ENCODE measurements around the gene CUX1. TPM values are rescaled to one million over a fixed set of nuclear protein-coding genes. Genes with fewer than 3 reads are reported as not detected.

CUX1 gene
- total and polyA plus RNA-seq, 10 of the 15 experiments (the other 5 are each of a cell fraction or from before 2014, with no cell fraction given) = 6.1 to 48.6 (median 25.9) TPM

DNA sequence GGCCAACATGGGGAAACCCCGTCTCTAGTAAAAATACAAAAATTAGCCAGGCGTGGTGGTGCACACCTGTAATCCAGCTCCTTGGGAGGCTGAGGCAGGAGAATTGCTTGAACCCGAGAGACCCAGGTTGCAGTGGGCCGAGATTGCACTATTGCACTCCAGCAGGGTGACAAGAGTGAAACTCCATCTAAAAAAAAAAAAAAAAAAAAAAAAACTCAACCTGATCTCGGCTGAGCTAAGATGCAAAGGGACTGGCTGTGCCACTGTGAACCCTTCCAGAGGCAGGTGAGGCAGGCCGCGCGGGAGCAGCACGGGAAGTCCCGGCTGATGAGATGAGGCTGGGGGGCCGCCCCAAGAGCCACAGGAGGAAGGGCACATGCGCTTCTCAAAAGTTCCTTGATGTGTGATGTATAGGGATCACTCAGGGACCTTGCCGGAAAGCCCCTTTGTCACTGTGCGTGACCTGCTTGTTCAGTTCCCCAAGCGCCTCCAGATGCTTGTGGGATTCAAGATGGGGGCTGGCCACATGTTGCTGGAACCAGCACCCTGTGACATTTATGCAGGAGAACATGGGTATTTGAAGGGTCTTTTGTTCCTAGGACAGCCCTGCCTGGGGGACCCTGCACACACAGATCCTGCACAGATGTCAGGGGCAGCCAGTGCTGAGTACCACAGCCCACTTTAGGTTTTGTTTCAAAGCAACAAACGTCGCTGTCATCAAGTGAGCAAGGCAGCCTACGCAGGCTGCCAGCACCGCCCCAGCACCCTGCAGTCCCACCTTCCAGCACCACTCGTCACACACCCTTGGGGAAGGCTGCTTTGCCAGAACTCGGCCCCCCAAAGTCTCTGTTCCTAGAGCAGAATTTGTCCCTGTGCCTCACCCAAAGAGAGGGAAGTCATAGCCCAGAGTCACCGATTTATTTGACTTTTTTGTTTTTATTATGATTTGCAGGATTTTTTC lies 394.4 kb downstream of the CUX1 start (continued):
- TF ChIP-seq, protein P1, sequence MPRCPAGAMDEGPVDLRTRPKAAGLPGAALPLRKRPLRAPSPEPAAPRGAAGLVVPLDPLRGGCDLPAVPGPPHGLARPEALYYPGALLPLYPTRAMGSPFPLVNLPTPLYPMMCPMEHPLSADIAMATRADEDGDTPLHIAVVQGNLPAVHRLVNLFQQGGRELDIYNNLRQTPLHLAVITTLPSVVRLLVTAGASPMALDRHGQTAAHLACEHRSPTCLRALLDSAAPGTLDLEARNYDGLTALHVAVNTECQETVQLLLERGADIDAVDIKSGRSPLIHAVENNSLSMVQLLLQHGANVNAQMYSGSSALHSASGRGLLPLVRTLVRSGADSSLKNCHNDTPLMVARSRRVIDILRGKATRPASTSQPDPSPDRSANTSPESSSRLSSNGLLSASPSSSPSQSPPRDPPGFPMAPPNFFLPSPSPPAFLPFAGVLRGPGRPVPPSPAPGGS (IDR thresholded peaks at IDR 0.05; ENCODE audit: borderline replicate concordance, insufficient read depth, low read depth, low read length, poor library complexity, severe bottlenecking) = peak; percentile 59
- TF ChIP-seq EGR1 (IDR thresholded peaks at IDR 0.05; ENCODE audit: borderline replicate concordance in 1 of 2, low read depth in 2 of 2, low read length in 2 of 2) = no peak
- TF ChIP-seq HDAC2 (IDR thresholded peaks at IDR 0.05) = no peak
- TF ChIP-seq YY1 (IDR thresholded peaks at IDR 0.05; ENCODE audit: low read depth, low read length) = peak; percentile 93
- TF ChIP-seq NBN (IDR thresholded peaks at IDR 0.05) = peak; percentile 66; the same call in 1 of the 2 replicates
- TF ChIP-seq, protein P2, sequence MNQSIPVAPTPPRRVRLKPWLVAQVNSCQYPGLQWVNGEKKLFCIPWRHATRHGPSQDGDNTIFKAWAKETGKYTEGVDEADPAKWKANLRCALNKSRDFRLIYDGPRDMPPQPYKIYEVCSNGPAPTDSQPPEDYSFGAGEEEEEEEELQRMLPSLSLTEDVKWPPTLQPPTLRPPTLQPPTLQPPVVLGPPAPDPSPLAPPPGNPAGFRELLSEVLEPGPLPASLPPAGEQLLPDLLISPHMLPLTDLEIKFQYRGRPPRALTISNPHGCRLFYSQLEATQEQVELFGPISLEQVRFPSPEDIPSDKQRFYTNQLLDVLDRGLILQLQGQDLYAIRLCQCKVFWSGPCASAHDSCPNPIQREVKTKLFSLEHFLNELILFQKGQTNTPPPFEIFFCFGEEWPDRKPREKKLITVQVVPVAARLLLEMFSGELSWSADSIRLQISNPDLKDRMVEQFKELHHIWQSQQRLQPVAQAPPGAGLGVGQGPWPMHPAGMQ (IDR thresholded peaks at IDR 0.05; ENCODE audit: borderline replicate concordance) = no peak
- peak; percentile 52; the same call in 1 of the 2 replicates for TF ChIP-seq CBX5 (IDR thresholded peaks at IDR 0.05; ENCODE audit: low read depth)
- no peak for TF ChIP-seq KLF5 (IDR thresholded peaks at IDR 0.05; ENCODE audit: partially characterized antibody)
- TF ChIP-seq IKZF2 (IDR thresholded peaks at IDR 0.05) = peak; percentile 87 to 91; a peak in 3 of 4 replicates
- TF ChIP-seq, protein P3, sequence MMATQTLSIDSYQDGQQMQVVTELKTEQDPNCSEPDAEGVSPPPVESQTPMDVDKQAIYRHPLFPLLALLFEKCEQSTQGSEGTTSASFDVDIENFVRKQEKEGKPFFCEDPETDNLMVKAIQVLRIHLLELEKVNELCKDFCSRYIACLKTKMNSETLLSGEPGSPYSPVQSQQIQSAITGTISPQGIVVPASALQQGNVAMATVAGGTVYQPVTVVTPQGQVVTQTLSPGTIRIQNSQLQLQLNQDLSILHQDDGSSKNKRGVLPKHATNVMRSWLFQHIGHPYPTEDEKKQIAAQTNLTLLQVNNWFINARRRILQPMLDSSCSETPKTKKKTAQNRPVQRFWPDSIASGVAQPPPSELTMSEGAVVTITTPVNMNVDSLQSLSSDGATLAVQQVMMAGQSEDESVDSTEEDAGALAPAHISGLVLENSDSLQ (IDR thresholded peaks at IDR 0.05) = peak; percentile 32
- peak; percentile 87 for TF ChIP-seq PAX5 (IDR thresholded peaks at IDR 0.05; ENCODE audit: borderline replicate concordance, low read depth, low read length)
- no peak for TF ChIP-seq KDM1A (IDR thresholded peaks at IDR 0.05; ENCODE audit: borderline replicate concordance)
- no peak for TF ChIP-seq RFX5 (IDR thresholded peaks at IDR 0.05; ENCODE audit: low read depth, low read length)
- TF ChIP-seq SMARCA5 (IDR thresholded peaks at IDR 0.05) = 0 out of 2 replicates have a peak, but pooled peaks have one; percentile 12
- TF ChIP-seq NR2F1 (conservative IDR thresholded peaks at IDR 0.05) = peak; percentile 68
- TF ChIP-seq, protein P4, sequence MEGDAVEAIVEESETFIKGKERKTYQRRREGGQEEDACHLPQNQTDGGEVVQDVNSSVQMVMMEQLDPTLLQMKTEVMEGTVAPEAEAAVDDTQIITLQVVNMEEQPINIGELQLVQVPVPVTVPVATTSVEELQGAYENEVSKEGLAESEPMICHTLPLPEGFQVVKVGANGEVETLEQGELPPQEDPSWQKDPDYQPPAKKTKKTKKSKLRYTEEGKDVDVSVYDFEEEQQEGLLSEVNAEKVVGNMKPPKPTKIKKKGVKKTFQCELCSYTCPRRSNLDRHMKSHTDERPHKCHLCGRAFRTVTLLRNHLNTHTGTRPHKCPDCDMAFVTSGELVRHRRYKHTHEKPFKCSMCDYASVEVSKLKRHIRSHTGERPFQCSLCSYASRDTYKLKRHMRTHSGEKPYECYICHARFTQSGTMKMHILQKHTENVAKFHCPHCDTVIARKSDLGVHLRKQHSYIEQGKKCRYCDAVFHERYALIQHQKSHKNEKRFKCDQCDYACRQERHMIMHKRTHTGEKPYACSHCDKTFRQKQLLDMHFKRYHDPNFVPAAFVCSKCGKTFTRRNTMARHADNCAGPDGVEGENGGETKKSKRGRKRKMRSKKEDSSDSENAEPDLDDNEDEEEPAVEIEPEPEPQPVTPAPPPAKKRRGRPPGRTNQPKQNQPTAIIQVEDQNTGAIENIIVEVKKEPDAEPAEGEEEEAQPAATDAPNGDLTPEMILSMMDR (IDR thresholded peaks at IDR 0.05 in 2 of 3, conservative IDR thresholded peaks at IDR 0.05 in 1 of 3; ENCODE audit: control insufficient read depth in 2 of 3, extremely low read depth in 1 of 3, insufficient read depth in 1 of 3, low read depth in 3 of 3, low read length in 3 of 3) = no peak
- TF ChIP-seq SIX5 (IDR thresholded peaks at IDR 0.05; ENCODE audit: low read depth, low read length, severe bottlenecking) = no peak
- TF ChIP-seq ZNF274 (IDR thresholded peaks at IDR 0.05; ENCODE audit: insufficient read depth, insufficient read length) = no peak
- TF ChIP-seq, protein P5, sequence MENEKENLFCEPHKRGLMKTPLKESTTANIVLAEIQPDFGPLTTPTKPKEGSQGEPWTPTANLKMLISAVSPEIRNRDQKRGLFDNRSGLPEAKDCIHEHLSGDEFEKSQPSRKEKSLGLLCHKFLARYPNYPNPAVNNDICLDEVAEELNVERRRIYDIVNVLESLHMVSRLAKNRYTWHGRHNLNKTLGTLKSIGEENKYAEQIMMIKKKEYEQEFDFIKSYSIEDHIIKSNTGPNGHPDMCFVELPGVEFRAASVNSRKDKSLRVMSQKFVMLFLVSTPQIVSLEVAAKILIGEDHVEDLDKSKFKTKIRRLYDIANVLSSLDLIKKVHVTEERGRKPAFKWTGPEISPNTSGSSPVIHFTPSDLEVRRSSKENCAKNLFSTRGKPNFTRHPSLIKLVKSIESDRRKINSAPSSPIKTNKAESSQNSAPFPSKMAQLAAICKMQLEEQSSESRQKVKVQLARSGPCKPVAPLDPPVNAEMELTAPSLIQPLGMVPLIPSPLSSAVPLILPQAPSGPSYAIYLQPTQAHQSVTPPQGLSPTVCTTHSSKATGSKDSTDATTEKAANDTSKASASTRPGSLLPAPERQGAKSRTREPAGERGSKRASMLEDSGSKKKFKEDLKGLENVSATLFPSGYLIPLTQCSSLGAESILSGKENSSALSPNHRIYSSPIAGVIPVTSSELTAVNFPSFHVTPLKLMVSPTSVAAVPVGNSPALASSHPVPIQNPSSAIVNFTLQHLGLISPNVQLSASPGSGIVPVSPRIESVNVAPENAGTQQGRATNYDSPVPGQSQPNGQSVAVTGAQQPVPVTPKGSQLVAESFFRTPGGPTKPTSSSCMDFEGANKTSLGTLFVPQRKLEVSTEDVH (IDR thresholded peaks at IDR 0.05; ENCODE audit: low read depth, partially characterized antibody) = no peak
- TF ChIP-seq ZNF384 (IDR thresholded peaks at IDR 0.05; ENCODE audit: borderline replicate concordance, low read depth, low read length) = peak; percentile 74
- TF ChIP-seq CBX3 (IDR thresholded peaks at IDR 0.05; ENCODE audit: borderline replicate concordance, low read depth) = no peak
